GM12801 (cell line): ENCODE data around the gene APOBEC3C.

Experiments used
- CTCF ChIP-seq: IDR thresholded peaks from one replicate; pipeline ENCODE4 v1.5.1; 2011; ENCODE audit warnings: control low read depth; ENCODE audit not compliant: insufficient read length; ENCODE audit errors: extremely low read depth

Gene APOBEC3C

GRCh38 chr22:39013942-39014722, at the start of gene APOBEC3C:
APOBEC3C (plus strand) TSS chr22:39014257; CDS start chr22:39014363, 106 bp downstream.
- no peak for TF ChIP-seq CTCF

- TF ChIP-seq CTCF = no peak
Measured at GRCh38 chr22:38964306-38964705, 49.8 kb upstream of the APOBEC3C start.

GRCh38 chr22:38964989-38965388, 49.1 kb upstream of the APOBEC3C start:
- no peak for TF ChIP-seq CTCF

DNA sequence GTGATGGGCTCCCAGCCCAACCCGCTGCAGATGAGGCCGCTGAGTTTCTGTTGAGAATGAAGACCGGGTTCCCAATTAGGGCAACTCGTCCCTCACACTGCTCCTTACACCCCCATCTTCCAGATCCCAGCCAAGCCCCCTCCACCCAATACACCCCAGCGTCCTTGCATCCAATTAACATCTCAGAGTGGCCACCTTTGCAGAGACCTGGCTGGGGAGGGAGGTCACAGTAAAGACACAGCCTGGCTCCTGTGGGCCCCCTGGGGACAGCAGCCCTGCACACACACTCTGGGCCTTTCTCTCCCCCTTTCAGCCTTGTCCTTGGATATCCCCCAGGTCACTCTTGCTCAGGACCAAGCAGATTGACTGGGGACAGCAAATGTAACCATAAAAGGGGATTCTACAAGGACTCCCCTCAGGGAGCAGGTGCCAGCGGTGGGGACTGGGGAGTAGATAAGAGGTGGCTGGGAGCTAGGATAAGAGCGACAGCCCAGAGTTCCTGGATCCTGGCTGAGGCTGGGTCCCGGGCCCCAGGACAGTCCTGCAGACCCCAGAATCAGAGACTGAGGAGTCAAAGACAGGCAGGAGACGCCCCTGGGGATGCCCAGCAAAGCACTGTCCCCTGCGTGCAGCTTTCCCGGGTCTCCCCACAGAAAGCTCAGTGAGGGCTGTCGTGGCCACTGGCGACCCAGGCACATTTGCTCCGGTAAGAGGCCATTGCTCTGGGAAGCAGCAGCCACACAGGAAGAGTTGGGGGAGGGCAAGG, 48.3 kb upstream of the APOBEC3C start:
- TF ChIP-seq CTCF = no peak

DNA sequence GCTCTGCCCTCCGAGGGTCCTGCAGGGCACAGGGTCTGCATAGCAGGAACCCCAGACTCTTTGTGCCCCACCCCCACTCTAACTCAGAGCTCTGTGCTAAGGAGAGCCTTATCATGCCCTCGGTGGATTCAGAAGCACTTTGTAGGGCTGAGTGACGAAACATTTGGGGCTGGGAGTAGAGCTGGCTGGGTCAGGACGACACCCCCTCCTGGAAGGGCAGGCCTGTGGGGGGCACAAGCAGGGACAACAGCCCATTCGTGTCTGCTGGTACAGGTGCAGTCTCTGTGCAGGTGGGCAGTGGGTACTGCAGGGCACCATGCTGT, 47.7 kb upstream of the APOBEC3C start:
- TF ChIP-seq CTCF = no peak

GRCh38 chr22:38966942-38967341, 47.1 kb upstream of the APOBEC3C start:
- no peak for TF ChIP-seq CTCF

DNA sequence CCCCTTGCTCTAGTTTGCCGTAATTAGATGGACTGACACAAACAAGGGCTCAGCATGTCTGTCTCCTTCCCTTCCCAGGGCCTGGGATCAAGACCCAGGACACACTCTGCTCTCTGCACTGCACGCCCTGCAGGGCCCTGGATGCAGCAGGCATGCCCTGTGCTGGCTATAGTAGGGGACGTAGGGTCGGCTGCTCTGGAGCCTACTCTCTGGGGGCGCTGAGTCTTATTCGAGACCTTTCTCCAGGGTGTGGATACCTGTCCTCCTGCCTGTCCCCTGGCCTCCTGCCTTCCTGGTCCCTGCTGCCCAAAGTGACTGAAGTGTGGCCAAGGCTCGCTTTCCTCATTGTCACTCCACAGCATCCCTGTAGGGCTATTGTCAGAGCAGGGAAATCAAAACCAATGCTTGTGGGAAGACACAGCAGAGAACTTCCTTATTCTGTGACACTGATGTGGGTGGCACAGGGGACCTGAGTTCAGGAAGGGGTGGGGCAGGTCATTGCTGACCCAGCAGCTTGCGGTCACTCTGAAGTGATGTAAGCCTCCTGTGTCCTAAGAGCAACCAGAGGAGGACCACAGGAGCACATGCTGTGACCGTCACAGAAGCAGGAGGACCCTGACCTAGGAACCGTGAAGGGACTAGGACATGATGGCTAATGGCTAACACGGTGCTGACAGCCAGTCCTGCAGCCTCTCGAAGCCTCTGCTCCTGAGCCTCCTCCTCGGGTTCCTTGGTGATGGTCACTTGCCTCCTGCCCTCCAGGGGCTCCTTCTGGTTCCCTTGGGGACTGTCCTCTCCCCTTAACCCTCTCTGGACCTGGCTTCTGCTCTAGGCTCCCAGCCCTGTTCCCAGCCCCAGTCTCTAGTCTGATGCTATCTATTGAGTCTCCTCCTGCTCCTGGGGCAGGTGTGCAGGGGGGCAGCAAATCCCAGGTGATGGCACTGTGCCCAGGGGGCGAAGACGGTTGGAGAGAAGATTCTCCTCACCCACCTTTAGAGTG, 46.3 kb upstream of the APOBEC3C start:
- TF ChIP-seq CTCF = no peak
